IMR-90 (cell line): ENCODE results near the gene IGF1R.

ENCODE experiments used
- CEBPB ChIP-seq: IDR thresholded peaks from 2 replicates; pipeline ENCODE4 v1.6.1; 2012; ENCODE audit warnings: low read depth, low read length, improper control_type of control experiment
- CTCF ChIP-seq: conservative IDR thresholded peaks from 2 replicates; pipeline ENCODE4 v1.5.1; 2012; ENCODE audit warnings: mild to moderate bottlenecking, low read depth, low read length, improper control_type of control experiment
- ELK1 ChIP-seq: fragments of 150-350 bp; IDR thresholded peaks from 2 replicates; pipeline ENCODE4 v1.6.1; 2016; ENCODE audit warnings: low read depth, mild to moderate bottlenecking, low read length, moderate library complexity, borderline replicate concordance
- FOS ChIP-seq: fragments of 150-350 bp; IDR thresholded peaks from 2 replicates; pipeline ENCODE4 v1.6.1; 2016; ENCODE audit warnings: low read depth, low read length
- MAZ ChIP-seq: IDR thresholded peaks from 2 replicates; pipeline ENCODE4 v1.6.1; 2012; ENCODE audit warnings: low read depth, mild to moderate bottlenecking, low read length, improper control_type of control experiment, moderate library complexity, borderline replicate concordance
- NFE2L2 ChIP-seq: fragments of 150-350 bp; IDR thresholded peaks from 2 replicates; pipeline ENCODE4 v1.6.1; 2016; ENCODE audit warnings: low read depth, mild to moderate bottlenecking, low read length
- POLR2A ChIP-seq: IDR thresholded peaks from 2 replicates; pipeline ENCODE4 v1.6.1; 2012; ENCODE audit warnings: mild to moderate bottlenecking, low read depth, low read length
- RAD21 ChIP-seq: IDR thresholded peaks from 2 replicates; pipeline ENCODE4 v1.6.1; 2012; ENCODE audit warnings: low read length, improper control_type of control experiment
- RFX5 ChIP-seq: IDR thresholded peaks from 2 replicates; pipeline ENCODE4 v1.8.0; 2012; ENCODE audit warnings: low read depth, mild to moderate bottlenecking, low read length, moderate library complexity
- USF2 ChIP-seq: fragments of 150-350 bp; IDR thresholded peaks from 2 replicates; pipeline ENCODE4 v1.6.1; 2017; ENCODE audit warnings: mild to moderate bottlenecking, antibody characterized with exemption, low read length, low read depth

GRCh38 chr15:98899272-98900021 is 251.1 kb downstream of the IGF1R start:
- TF ChIP-seq CTCF = no peak
- no peak for TF ChIP-seq FOS
- TF ChIP-seq POLR2A = no peak
- no peak for TF ChIP-seq USF2
- TF ChIP-seq NFE2L2 = no peak
- no peak for TF ChIP-seq CEBPB
- no peak for TF ChIP-seq MAZ
- TF ChIP-seq ELK1 = no peak
- TF ChIP-seq RAD21 = no peak
- no peak for TF ChIP-seq RFX5
